NCI-H146 (cell line): Measurements from ENCODE around the gene GRM5.
"Not testable (repeated sequence)": the region's sequence is repeated elsewhere in the genome, so short reads cannot be mapped to it uniquely, and the experiment has no call there.

Experiments
- DNase-seq: peaks from one replicate; lab custom pipeline; 2025; lab: John Stamatoyannopoulos, UW

GRM5 gene

DNA sequence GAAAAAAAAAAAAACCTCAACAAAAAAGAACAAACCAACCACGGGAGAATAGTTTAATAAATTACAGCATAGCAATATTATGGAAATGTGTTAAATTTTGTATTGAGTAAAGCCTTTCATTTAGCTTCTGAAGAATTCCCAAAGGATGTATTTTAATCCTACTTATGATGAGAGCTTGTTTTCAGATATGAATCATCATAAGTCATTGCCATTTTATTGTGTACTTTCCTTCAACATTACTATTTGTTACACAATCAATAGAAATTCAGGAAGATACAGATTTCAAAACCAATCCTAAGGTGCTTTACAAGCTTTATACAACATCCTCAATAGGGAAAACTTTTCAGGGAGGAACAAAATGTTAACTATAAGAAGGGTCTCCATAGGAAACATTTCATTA lies 527.7 kb downstream of the GRM5 start:
- no peak for DNase-seq

DNA sequence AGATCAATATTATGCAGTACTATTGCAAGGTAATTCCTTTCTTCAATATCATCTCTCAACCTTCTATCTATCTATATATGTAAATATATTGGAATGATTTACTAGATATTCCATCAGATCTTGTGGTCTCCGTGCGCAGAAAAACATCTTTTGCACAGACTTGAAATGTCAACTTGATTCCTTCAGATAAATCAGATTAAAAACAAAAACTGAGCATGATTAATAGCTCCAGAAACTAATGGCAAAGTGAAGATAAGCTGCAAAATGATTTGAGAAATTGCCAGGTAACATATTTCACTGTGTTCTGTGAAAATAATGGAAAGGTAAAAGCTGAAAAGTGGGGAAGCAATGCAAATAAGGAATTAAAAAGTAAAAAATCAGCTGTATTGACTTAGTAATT lies 528.2 kb downstream of the GRM5 start:
- no peak for DNase-seq

DNA sequence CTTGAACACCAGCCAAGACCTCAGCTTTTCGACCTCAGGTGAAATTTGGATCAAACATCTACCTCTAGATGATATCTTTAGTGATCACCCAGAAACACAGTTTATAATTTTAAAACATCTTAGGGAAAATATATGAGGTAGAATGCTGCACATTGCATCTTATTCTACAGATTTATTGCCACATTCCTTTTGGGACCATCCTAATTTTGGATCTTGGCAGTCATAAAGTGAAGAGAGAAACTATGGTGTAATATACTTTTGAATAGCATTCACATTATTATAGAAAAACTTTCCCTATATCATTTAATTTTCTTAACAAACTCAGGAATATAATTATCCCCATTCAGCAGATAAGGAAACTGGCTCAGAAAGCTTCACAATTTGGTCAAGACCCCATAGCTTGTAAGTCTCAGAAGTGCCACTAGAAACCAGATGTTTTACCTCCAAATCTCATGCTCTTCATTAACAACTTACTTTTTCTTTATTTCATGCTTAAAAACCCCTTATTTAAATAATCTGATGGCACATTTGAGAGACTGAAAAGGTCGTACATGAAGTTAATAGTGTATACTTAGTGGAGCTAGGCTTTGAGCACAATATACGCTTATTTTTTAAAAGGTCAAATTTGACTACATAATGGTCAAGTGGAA lies 529.0 kb downstream of the GRM5 start:
- no peak for DNase-seq

DNA sequence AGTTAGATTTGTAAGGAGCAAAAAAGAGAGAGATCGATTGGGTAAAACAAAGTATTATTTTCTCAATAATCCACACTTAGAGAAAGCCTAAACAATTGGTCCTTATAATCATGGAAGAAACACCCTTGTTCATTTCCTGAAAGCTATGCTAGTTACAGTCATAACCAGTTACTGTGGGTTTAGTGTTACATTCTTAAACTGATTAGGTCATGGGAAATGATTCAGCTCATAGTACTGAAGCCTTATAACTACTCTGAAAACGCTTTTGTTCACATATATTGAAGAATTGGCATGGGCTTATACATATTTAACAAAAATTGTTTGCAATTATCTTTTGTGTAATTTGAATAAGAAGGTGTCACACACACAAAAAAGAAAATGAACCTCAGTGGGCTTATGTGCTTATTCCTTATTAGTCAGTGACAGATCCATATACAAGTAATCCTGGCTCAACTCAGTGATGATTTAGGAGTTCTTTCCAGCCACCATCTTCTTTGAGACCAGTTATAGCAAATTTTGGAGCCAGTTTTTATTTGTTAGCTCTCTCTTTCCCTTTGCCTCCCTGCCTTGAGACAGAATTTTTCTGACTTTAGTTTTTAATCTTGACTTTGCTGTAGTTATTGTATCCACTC lies 529.8 kb downstream of the GRM5 start:
- DNase-seq, result no peak

DNA sequence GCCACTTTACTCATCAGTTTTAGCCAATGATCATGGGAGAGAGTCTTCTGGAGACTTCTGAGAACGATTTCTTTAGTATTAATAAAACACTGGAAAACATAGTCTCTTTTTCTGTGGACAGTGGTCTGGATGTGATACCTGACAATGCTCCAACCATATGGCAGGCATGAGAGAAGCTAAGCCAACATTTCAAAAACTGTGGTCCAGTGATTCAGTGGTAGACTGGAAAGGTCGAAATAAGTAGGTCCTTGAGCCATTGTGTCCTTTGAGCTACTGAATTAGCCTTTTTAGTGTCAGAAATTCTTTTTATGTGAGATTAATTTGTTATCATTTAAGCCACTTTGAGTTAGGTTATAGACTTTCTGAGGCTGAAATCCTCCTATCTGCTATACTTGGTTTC lies 530.5 kb downstream of the GRM5 start:
- no peak for DNase-seq

DNA sequence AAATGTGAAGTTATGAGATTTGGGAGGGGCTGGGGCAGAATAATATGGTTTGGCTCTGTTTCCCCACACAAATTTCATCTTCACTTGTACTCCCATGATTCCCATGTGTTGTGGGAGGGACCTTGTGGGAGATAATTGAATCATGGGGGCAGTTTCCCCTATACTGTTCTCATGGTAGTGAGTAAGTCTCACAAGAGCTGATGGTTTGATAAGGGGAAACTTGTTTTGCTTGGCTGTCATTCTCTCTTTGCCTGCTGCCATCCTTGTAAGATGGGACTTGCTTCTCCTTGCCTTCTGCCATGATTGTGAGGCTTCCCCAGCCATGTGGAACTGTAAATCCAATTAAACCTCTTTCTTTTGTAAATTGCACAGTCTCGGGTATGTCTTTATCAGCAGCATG lies 531.1 kb downstream of the GRM5 start:
- DNase-seq, result not testable (repeated sequence)

DNA sequence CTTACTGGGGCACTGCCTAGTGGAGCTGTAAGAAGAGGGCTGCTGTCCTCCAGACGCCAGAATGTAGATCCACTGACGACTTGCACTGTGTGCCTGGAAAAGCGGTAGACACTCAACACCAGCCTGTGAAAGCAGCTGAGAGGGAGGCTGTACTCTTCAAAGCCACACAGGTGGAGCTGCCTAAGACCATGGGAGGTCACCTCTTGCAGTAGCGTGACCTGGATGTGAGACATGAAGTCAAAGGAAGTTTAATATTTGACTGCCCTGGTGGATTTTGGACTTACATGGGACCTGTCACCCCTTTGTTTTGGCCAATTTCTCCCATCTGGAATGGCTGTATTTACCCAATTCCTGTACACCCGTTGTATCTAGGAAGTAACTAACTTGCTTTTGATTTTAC lies 531.6 kb downstream of the GRM5 start:
- no peak for DNase-seq

DNA sequence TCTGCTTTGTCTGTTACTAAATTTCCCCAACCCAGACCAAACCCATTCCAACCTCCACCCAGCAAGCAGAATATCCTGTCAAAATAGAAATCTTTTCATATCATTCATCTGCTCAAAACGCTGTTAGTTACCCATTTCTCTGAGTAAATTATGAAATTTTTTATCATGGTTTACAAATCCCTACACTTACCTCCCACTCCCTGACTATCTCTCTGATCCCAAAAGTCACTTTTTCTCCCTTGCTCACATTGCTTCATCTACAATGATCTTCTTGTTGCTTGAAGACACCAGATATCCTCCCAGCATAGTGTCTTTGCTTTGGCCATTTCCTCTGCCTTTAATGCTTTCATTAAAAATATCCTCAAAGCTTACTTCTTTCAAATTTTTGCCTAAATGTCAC lies 532.8 kb downstream of the GRM5 start:
- DNase-seq, result no peak

DNA sequence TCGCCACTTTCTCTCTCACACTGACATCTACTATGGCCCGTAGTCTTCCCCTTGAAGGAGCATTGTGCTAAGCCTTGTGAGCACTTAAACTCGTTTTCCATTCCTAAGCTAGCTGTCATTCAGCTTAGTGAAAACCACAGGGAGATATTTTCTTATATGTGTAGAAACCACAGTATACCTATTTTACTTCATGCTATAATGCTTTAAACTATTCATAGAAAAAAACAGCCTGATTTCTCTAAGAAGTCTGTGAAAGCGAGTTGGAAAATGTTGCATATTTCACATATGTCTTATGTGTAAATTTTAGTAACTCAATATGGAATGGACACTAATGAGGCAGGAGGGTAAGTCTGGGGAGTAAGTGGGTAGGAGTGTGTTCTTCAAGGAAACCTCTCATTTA lies 534.0 kb downstream of the GRM5 start:
- no peak for DNase-seq

DNA sequence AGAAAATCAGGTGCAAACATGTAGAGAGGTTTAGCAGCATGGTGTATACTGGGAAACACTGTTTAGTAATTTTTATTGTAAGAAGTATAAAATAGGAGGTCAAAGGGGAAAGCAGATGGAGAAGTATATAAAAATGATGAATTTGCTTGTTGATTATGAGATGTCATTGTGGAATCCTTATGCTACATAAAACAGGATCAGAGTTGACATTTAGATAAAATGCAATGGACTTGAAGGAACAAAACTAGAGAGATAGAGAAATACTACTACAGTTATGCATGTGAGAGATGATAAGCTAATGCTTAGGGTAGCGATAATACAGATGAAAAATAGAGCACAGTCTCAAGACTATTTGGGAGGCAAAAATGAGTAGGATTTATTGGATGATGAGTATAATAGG lies 536.4 kb downstream of the GRM5 start:
- DNase-seq, result no peak

DNA sequence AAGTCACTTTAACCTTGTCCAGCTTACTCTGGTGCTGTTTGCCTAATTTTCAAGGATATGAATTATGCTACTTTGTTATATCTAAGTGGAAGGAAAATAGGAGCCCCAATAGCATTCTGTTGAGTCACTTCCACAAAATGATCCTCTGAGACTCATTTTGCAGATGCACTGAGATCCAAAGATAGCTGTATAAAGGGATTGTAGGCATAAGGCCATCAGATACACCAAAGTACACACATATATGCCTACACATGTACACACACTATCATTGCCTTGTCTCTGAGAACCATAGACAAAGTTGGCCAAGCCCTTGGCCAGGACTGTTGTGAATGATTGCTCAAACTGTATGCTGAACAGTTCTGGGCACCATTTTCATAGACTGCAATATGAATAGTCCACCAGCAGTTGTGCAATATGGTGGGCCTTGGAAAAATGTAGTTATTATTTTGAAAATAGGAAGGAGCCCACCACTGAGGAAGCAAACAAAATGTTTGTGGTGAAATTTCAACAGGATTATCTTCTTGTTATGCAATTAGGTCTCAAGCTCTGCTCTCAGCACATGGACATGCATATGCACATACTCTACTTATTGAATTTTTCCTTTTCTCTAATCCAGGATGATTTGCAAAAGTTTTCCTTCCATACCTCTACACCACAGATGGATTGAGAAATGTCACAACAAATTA lies 542.3 kb downstream of the GRM5 start:
- no peak for DNase-seq

DNA sequence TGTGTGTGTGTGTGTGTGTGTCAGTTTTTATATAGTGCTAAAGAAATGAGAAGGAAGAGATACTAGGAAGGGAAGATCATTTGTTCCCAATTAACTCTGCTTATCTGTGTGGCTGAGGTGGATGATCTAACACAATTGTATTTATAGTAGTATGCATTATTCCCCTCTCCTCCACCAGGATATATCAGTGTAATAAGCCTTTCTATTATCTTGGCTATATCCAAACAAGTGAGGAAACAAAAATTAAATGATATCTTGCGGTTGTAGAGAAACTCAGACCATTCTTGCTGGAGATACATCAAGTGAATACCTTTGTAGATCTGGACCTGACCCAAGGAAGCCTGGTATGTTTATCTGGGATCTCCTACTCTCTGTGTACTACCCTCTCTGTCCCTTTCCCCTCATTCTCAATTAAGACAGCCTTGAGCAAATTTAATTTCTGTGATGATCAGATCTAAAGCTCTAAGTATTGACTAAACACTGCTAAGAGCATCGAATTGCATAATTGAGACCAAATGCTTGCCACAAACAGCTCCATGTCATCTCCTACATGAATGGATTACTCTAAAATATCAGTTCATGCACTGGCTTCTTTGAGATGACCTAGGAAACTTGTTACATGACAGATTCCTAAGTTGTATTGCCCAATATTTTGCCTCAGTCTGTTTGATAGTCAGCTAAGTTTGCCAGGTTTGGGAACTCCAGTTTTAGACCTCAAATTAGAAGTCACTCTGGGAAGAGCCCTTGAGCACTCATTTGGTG lies 543.0 kb downstream of the GRM5 start:
- no peak for DNase-seq

DNA sequence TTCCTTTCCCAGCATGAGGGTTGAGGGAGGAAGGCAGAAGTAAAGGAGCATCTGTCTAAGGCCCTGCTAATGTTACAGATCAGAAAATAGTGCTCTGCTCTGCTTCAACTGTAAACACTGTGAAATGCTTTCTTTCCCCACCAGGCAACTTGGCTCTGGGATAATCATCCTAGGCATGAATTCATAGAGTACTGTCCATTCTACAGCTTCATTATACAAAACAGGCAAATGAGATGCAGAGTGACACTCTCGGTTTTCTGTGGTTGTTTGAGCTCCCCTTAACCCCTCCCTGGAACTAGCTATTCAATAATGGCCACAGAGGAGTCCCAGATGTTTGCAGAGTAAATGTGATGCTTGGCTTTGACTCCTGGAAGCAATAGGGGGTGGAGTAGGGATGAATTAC lies 544.0 kb downstream of the GRM5 start:
- DNase-seq, result no peak

DNA sequence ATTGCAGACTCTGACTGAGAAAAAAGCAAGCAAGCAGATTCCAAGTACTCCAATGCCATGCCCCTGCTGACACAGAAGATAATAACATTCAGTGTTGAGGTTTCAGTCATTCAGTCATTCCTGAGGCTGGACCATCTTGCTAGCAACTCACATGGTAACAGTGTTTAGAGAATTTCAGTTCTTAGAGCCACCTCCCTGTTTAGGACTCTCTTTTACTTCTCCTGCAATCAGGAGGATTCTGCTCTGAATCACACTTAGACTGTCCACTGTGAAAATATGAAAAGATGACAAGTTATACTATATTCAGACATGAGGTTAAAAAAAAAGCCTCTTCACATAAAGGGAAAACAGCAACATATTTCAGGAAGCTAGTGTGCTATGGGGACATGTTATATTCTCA lies 544.4 kb downstream of the GRM5 start:
- no peak for DNase-seq

DNA sequence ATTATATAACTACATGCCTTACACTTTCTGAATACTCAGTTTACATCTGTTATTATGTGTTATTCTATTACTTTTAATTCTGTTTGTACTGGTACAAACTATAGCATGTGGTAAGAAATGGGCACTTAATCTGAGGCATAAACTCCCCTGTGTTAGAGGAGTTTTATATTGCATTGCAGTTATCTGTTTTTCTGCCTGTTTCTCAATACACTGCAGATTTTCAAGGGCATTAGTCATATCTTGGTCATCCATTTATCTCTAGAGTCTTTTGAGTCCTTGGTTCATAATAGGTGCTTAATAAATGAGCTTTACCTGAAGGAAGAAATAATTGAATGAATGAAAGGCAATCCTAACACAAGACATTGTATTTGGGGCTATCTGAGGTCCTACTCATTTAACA lies 545.4 kb downstream of the GRM5 start:
- DNase-seq, result no peak

DNA sequence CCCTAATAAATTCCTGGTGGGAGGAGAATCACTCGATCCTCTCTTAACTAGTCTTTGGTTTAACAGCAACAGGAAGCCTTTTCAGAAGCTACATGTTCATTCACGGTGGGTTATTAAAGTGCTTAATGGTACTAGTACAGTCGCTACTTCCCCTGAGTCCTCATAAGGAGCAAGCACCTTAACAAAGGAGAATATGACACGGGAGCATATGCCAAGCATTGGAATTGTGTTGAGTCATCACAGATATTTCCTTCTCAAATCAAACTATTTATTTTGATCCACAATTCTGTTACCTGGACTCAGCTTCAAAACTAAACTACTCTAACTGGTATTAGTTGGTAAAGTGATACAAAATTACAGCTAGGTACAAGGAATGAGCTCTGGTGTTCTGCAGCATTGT lies 550.8 kb downstream of the GRM5 start:
- no peak for DNase-seq

DNA sequence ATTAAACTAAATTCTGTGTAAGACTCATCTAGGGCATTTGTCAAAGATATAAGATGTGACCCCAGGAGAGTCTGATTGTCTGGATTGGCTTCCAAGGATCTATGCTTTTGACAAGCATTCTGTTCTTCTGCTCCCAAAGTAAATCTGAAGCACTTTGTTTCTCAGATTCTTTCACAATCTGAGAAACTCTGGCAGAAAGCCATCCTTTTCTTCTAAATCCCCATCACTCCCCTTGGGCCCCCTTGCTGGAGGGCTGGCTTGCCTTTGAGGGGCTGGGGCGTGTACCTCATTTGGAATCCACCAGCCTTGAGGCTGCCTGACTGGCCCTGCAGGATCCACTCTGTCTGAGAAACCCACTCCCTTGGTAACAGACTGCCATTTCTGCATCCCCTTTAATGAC lies 554.8 kb downstream of the GRM5 start:
- no peak for DNase-seq

DNA sequence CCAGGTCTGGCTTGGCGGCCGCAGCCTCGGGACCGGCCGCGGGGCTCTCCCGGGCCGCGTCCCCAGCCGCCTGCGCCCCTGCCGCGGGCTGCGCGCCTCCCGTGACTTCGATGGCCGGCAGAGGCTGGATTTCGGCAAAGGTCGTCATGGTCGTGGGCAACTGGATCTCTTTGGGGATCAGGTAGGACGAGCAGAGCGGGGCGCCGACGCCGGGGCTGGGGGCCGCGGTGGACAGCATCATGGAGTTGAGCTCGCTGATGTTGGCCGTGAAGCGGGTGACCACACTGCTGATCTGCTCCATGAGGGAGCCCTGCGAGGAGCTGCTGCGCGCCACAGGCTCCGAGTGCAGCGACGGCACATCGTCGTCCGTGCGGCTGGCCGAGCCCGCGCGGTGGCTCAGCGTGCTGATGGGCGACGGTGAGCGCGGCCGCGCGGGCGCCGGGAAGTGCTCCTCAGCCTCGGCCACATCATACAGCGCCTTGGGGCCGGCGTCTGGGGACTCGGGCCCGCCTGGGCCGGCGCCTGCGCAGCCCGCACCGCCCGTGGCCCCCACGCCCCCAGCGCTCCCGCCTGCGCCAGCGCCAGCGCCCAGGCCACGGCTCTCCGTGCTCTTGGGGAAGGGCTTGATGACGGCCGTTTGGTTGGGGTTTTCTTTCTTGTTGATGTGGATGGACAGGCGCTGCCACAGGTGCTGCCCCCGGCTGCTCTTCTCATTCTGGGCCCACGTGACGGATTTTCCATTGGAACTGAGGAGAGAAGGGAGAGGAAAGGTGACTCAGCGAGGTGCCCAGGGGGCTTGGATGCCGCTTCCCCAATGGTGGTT lies 556.8 kb downstream of the GRM5 start:
- no peak for DNase-seq

DNA sequence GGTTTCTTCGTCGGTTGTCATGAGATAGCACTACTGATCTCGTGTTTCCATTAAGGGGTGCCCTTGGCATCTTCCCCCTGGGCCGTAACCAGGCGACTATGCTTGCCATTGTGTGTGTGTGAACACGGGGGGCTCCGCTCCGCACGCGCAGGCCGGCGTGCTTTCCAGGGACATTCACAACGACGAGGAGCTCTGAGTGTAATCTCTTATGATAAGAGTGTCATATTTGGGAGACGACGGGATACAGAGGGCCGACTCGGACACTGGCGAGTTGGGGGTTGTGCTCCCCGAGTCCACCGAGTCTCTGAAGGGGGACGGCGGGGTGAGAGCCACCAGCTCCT lies 557.4 kb downstream of the GRM5 start:
- no peak for DNase-seq

DNA sequence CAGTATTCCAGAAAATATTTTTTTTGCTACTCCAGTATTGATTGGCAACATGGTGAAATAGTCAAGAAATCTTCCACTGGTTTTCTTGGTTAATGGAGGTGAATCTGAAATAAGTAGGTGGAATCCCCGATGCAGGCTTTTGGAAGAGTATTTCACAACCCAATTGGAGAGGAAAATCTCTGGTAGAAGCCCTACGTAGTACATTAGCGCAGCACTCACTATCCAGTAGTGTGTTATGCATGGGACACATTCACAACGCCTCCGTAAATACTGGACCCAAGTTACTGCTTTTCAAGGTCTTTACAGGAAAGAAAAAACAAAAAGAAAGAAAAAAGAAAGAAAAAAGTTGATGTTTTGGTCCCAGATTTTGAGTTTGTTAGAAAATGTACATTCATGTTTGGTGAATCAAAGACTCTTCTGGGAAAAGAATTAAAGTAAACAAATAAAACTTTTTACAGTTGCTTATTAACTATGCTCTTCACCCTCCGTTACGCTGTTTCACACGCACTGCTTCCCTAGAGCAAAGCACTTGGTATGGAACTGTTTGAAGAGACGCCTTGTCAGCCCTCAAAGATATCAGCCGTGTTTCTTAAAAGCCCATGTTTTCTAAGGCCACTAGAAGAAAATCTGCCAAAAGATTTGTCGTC lies 557.9 kb downstream of the GRM5 start:
- DNase-seq, result no peak

DNA sequence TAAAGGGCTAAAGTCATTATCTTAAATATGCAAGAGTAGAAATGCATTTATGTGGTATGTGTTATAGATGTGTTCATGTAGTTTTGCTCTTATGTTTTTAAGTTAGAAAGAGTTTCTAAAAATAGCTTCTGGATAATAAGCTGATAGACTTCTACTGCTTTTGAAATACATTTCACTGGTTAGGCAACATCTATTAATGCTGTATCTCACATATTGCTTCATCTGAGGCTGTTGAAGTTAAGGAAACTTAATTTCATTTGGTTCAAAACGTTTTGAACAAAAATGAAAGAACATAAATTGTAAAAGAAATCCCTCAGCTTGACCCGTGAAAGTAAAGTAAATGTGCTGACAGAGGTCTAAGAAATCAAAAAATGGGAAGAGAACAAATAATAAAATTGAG lies 564.2 kb downstream of the GRM5 start:
- no peak for DNase-seq

DNA sequence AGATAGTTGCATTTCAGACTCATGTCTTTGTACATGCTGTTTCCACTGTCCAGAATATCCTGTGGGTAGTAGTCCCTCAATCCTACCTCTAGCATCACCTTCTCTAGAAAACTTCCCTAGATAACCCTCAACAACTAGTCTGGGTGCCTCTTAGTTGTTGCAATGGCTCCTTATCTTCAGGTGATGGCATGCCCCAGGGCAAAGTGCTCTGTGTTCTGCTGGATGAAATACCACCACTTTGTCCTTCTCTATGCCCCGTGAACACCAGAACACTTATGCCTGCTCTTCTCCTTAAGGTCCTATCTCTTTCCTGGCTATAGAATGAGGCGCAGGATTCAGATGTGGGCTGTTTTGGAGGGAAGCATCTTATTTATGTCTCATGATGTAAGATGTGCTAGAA lies 569.9 kb downstream of the GRM5 start:
- DNase-seq, result no peak
